Uterus (tissue), 2 donors: ENCODE measurements around the gene C7orf57.

ENCODE experiments used
- POLR2A ChIP-seq, 2 donors: fragments of 450-650 bp; IDR thresholded peaks; one replicate each; pipeline ENCODE4 v1.6.1; 2016; ENCODE audit warnings: antibody characterized with exemption in 2 of 2, mild to moderate bottlenecking in 1 of 2, moderate library complexity in 1 of 2
- TF ChIP-seq, protein P1 (sequence below), 4 experiments: fragments of 200-600 bp in 2 of 4; fragments of 450-650 bp in 2 of 4; sonication (generic) in 2 of 4; IDR thresholded peaks; one replicate each; pipeline ENCODE4 v1.5.1; 2016 to 2019; ENCODE audit warnings: antibody characterized with exemption in 4 of 4, mild to moderate bottlenecking in 2 of 4, moderate library complexity in 1 of 4

- TF ChIP-seq, protein P1, sequence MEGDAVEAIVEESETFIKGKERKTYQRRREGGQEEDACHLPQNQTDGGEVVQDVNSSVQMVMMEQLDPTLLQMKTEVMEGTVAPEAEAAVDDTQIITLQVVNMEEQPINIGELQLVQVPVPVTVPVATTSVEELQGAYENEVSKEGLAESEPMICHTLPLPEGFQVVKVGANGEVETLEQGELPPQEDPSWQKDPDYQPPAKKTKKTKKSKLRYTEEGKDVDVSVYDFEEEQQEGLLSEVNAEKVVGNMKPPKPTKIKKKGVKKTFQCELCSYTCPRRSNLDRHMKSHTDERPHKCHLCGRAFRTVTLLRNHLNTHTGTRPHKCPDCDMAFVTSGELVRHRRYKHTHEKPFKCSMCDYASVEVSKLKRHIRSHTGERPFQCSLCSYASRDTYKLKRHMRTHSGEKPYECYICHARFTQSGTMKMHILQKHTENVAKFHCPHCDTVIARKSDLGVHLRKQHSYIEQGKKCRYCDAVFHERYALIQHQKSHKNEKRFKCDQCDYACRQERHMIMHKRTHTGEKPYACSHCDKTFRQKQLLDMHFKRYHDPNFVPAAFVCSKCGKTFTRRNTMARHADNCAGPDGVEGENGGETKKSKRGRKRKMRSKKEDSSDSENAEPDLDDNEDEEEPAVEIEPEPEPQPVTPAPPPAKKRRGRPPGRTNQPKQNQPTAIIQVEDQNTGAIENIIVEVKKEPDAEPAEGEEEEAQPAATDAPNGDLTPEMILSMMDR (IDR thresholded peaks at IDR 0.05) = no peak
- no peak for TF ChIP-seq POLR2A (IDR thresholded peaks at IDR 0.05)
Observed at GRCh38 chr7:48025624-48026023, 9.7 kb upstream of the C7orf57 start.
